Right lobe of liver (tissue), 6 donors: ENCODE data around the gene DCPS. TPM values are rescaled to one million over a fixed set of nuclear protein-coding genes. Genes with fewer than 3 reads are reported as not detected.

ENCODE experiments used
- ATAC-seq, 4 donors: fragments of 200-7000 bp; cut with Tn5 transposase; one replicate each; pipeline ENCODE4 v1.9.1; 2020; ENCODE audit warnings: mild to moderate bottlenecking in 4 of 4, moderate library complexity in 4 of 4
- DNase-seq, 3 donors: peaks; one replicate each; pipeline ENCODE4 v3.0.0-alpha.2; 2020
- H3K27ac ChIP-seq, 3 donors: fragments of 200-600 bp; one replicate each; pipeline ENCODE4 v1.8.0; 2022
- H3K27me3 ChIP-seq, 2 donors: fragments of 200-600 bp; one replicate each; pipeline ENCODE4 v1.8.0; 2022
- H3K36me3 ChIP-seq, 4 donors: fragments of 200-600 bp; sonication (generic) in 1 of 4; one replicate each; pipeline versions ENCODE4 v1.5.1 to v1.8.0; 2017 to 2022; ENCODE audit warnings: control low read depth in 1 of 4
- H3K4me1 ChIP-seq, 4 donors: fragments of 200-600 bp; sonication (generic) in 1 of 4; one replicate each; pipeline versions ENCODE4 v1.5.1 to v1.8.0; 2017 to 2022; ENCODE audit warnings: control low read depth in 1 of 4
- H3K4me3 ChIP-seq, 3 donors: fragments of 200-600 bp; one replicate each; pipeline ENCODE4 v1.8.0; 2022
- H3K9me3 ChIP-seq, 4 donors: fragments of 200-600 bp; sonication (generic) in 1 of 4; one replicate each; pipeline versions ENCODE4 v1.5.1 to v1.8.0; 2017 to 2022; ENCODE audit warnings: control low read depth in 1 of 4
- CTCF ChIP-seq, 4 donors: fragments of 200-600 bp in 3 of 4; fragments of 450-650 bp in 1 of 4; IDR thresholded peaks; one replicate each; pipeline versions ENCODE4 v1.5.1 to v1.8.0; 2016 to 2022; ENCODE audit warnings: antibody characterized with exemption in 4 of 4, mild to moderate bottlenecking in 2 of 4
- POLR2A ChIP-seq: fragments of 450-650 bp; IDR thresholded peaks from one replicate; pipeline ENCODE4 v1.6.1; 2017; ENCODE audit warnings: antibody characterized with exemption, mild to moderate bottlenecking
- WGBS: methylation state at CpG from one replicate; pipeline ENCODE4 v1.1.6; 2018; ENCODE audit warnings: low coverage, low lambda C conversion rate; ENCODE audit not compliant: insufficient coverage; ENCODE audit errors: missing lambda C conversion rate; 5-methylcytosine and 5-hydroxymethylcytosine counted together
- intact Hi-C, 2 donors: fragments of 100-400 bp; cut with DNase I; formaldehyde crosslinking; loops; one replicate each; pipeline versions ENCODE4 v1.11.2 to v1.14.1; 2022
- total RNA-seq, 6 experiments: library from RNA; depleted of rRNA in 2 of 6; stranded (reverse); fragments of >200 nt in 2 of 6; fragmentation: NEBNext Ultra II Directional in 3 of 6; extraction: Animal tissue kit (Norgen Biotek cat#: 25700) in 3 of 6; gene quantifications; one replicate each; pipeline versions ENCODE4 v1.1.0 to v1.2.4, GENCODE V29; 2016 to 2023
- donor health status: DM: no; HTN: yes; CAD: no.
- donor health status: DM: no; HTN: no; CAD: no.
- donor health status: DM: no; HTN: no; CAD: no.
- donor health status: DM: no; HTN: yes; CAD: no.
- donor health status: DM: no; HTN: yes; CAD: no.

DCPS gene
- total RNA-seq, 6 experiments from 2014 or later, result 12.6 to 65.2 (median 21.9) TPM

- WGBS, result 40% methylated on average over 1 of the region's 9 CpGs
- H3K9me3 ChIP-seq, result no peaks in the 10 kb centered on the region
- no peaks in the 10 kb centered on the region for H3K27me3 ChIP-seq
- ATAC-seq, result peak in 3 of 4 donors; percentile 1 to 3 (median 3)
- H3K36me3 ChIP-seq, result peaks cover 0 to 32% (median 15%) of the 10 kb centered on the region in 4 donors
- no peak for TF ChIP-seq POLR2A
- TF ChIP-seq CTCF (IDR thresholded peaks at IDR 0.05), result no peak
- H3K4me3 ChIP-seq, result no peak overlapping the region
- peak overlapping the region in 1 of 3 donors; percentile 37 for H3K27ac ChIP-seq
- peak in 1 of 3 donors; percentile 48 for DNase-seq
- intact Hi-C loops, result loop anchor here in 1 of 2 donors (10.0 kb wide), 1 partner anchor 58 kb away; no protein-coding TSS in a partner anchor
- H3K4me1 ChIP-seq, result peaks cover 0 to 64% (median 23%) of the 10 kb centered on the region in 4 donors
Measured at GRCh38 chr11:126336671-126337101, 32.8 kb downstream of the DCPS start.

- peaks cover 0 to 59% (median 21%) of the 10 kb centered on the region in 4 donors for H3K4me1 ChIP-seq
- WGBS, result no CpG with 5 or more reads among the region's 4 CpGs
- no peak for DNase-seq
- TF ChIP-seq CTCF (IDR thresholded peaks at IDR 0.05) (no peak), POLR2A (no peak)
- intact Hi-C loops, result loop anchor here in 1 of 2 donors (10.0 kb wide), 1 partner anchor 58 kb away; no protein-coding TSS in a partner anchor
- peaks cover 0 to 33% (median 16%) of the 10 kb centered on the region in 4 donors for H3K36me3 ChIP-seq
- ATAC-seq, result peak; percentile 3 to 10 (median 10)
- peak overlapping the region in 1 of 3 donors; percentile 37 for H3K27ac ChIP-seq
- H3K27me3 ChIP-seq, result no peaks in the 10 kb centered on the region
- H3K9me3 ChIP-seq, result no peaks in the 10 kb centered on the region
- no peak overlapping the region for H3K4me3 ChIP-seq
Measured at GRCh38 chr11:126337126-126337473, 33.2 kb downstream of the DCPS start.

- no CpG with 5 or more reads among the region's 15 CpGs for WGBS
- peaks cover 0 to 54% (median 19%) of the 10 kb centered on the region in 4 donors for H3K4me1 ChIP-seq
- H3K27me3 ChIP-seq, result no peaks in the 10 kb centered on the region
- no peaks in the 10 kb centered on the region for H3K9me3 ChIP-seq
- ATAC-seq, result peak; percentile 7 to 49 (median 38)
- H3K4me3 ChIP-seq, result no peak overlapping the region
- H3K36me3 ChIP-seq, result peaks cover 0 to 37% (median 16%) of the 10 kb centered on the region in 4 donors
- no peak overlapping the region for H3K27ac ChIP-seq
- TF ChIP-seq CTCF (IDR thresholded peaks at IDR 0.05) (no peak), POLR2A (no peak)
- DNase-seq, result peak in 1 of 3 donors; percentile 55
- intact Hi-C loops, result loop anchor here in 1 of 2 donors (10.0 kb wide), 1 partner anchor 57 kb away; no protein-coding TSS in a partner anchor
Measured at GRCh38 chr11:126337474-126338241, 33.8 kb downstream of the DCPS start.

GRCh38 chr11:126338346-126339055 is 34.6 kb downstream of the DCPS start:
- DNase-seq, result peak in 1 of 3 donors; percentile 53
- Histone ChIP-seq H3K4me1 (peaks cover 0 to 45% (median 18%) of the 10 kb centered on the region in 4 donors), H3K27ac (no peak overlapping the region), H3K36me3 (peaks cover 0 to 40% (median 19%) of the 10 kb centered on the region in 4 donors), H3K27me3 (no peaks in the 10 kb centered on the region), H3K4me3 (no peak overlapping the region), H3K9me3 (no peaks in the 10 kb centered on the region)
- no peak for ATAC-seq
- intact Hi-C loops, result loop anchor here in 1 of 2 donors (10.0 kb wide), 1 partner anchor 56 kb away; no protein-coding TSS in a partner anchor
- TF ChIP-seq POLR2A, result no peak
- TF ChIP-seq CTCF (IDR thresholded peaks at IDR 0.05), result no peak
- 90% methylated on average over 2 of the region's 7 CpGs for WGBS
